ENCODE results near the gene RGMA. TPM values are rescaled to one million over a fixed set of nuclear protein-coding genes. Genes with fewer than 3 reads are reported as not detected.

RGMA gene
- total RNA-seq, 1 donor from 2014 or later: 37.0 TPM

GRCh38 chr15:93026380-93026817 is 62.6 kb downstream of the RGMA start:
- no peak for TF ChIP-seq CTCF (conservative IDR thresholded peaks at IDR 0.05)
- Mint-ChIP-seq H3K27me3 (no peaks in the 10 kb centered on the region), H3K4me1 (ENCODE audit: unreplicated experiment) (peaks cover 25% of the 10 kb centered on the region), H3K9me3 (no peaks in the 10 kb centered on the region), H3K36me3 (peaks cover 32% of the 10 kb centered on the region), H3K27ac (no peak overlapping the region), H3K4me3 (no peak overlapping the region)
- peak; percentile 62 for DNase-seq (ENCODE audit: extremely low spot score, unreplicated experiment)

- DNase-seq (ENCODE audit: extremely low spot score, unreplicated experiment): no peak
- peaks cover 22% of the 10 kb centered on the region for H3K4me1 Mint-ChIP-seq (ENCODE audit: unreplicated experiment)
Observed at GRCh38 chr15:93025625-93025982, 63.4 kb downstream of the RGMA start.

GRCh38 chr15:93024716-93025624 is 64.0 kb downstream of the RGMA start:
- Mint-ChIP-seq H3K27me3 (no peaks in the 10 kb centered on the region), H3K4me3 (no peak overlapping the region), H3K27ac (peak overlapping the region; percentile 61), H3K4me1 (ENCODE audit: unreplicated experiment) (peaks cover 16% of the 10 kb centered on the region), H3K9me3 (no peaks in the 10 kb centered on the region), H3K36me3 (peaks cover 44% of the 10 kb centered on the region)
- TF ChIP-seq CTCF (conservative IDR thresholded peaks at IDR 0.05): no peak
- no peak for DNase-seq (ENCODE audit: extremely low spot score, unreplicated experiment)

More at GRCh38 chr15:93025625-93025982, 63.4 kb downstream of the RGMA start:
- Mint-ChIP-seq H3K36me3 (peaks cover 38% of the 10 kb centered on the region), H3K27me3 (no peaks in the 10 kb centered on the region), H3K9me3 (no peaks in the 10 kb centered on the region), H3K4me3 (no peak overlapping the region), H3K27ac (no peak overlapping the region)
- no peak for TF ChIP-seq CTCF (conservative IDR thresholded peaks at IDR 0.05)

GRCh38 chr15:93024293-93024692 is 64.7 kb downstream of the RGMA start:
- Mint-ChIP-seq H3K9me3 (no peaks in the 10 kb centered on the region), H3K4me1 (ENCODE audit: unreplicated experiment) (peaks cover 9% of the 10 kb centered on the region), H3K27me3 (no peaks in the 10 kb centered on the region), H3K27ac (peak overlapping the region; percentile 61), H3K36me3 (peaks cover 46% of the 10 kb centered on the region), H3K4me3 (no peak overlapping the region)
- no peak for TF ChIP-seq CTCF (conservative IDR thresholded peaks at IDR 0.05)
- no peak for DNase-seq (ENCODE audit: extremely low spot score, unreplicated experiment)

- Mint-ChIP-seq H3K4me3 (no peak overlapping the region), H3K27me3 (no peaks in the 10 kb centered on the region), H3K9me3 (no peaks in the 10 kb centered on the region), H3K27ac (peak overlapping the region; percentile 42), H3K36me3 (peaks cover 66% of the 10 kb centered on the region), H3K4me1 (ENCODE audit: unreplicated experiment) (peaks cover 4% of the 10 kb centered on the region)
- no peak for DNase-seq (ENCODE audit: extremely low spot score, unreplicated experiment)
- TF ChIP-seq CTCF (conservative IDR thresholded peaks at IDR 0.05): no peak
Observed at GRCh38 chr15:93020976-93021772, 67.8 kb downstream of the RGMA start.

All from type B pancreatic cell (in vitro differentiated cells).